Stomach (tissue), 4 donors: Measurements from ENCODE around the gene RPP14.

ENCODE experiments used
- CTCF ChIP-seq, 7 experiments: fragments of 450-650 bp in 4 of 7; fragments of 200-600 bp in 3 of 7; sonication (generic) in 3 of 7; IDR thresholded peaks; one replicate each; pipeline ENCODE4 v1.5.1; 2016 to 2019; ENCODE audit warnings: antibody characterized with exemption in 7 of 7, control low read depth in 2 of 7, mild to moderate bottlenecking in 1 of 7
- EP300 ChIP-seq: sonication (generic); formaldehyde crosslinking; IDR thresholded peaks from one replicate; pipeline ENCODE4 v1.6.1; 2017; ENCODE audit warnings: antibody characterized with exemption
- POLR2A ChIP-seq, 4 donors: fragments of 450-650 bp; IDR thresholded peaks; one replicate each; pipeline ENCODE4 v1.6.1; 2016; ENCODE audit warnings: antibody characterized with exemption in 4 of 4, control low read depth in 2 of 4, mild to moderate bottlenecking in 1 of 4, moderate library complexity in 1 of 4
- POLR2AphosphoS5 ChIP-seq, 3 donors: sonication (generic); formaldehyde crosslinking; IDR thresholded peaks; one replicate each; pipeline ENCODE4 v1.6.1; 2016; ENCODE audit warnings: antibody characterized with exemption in 3 of 3

GRCh38 chr3:58333206-58334012 is 27.4 kb downstream of the RPP14 start:
- TF ChIP-seq CTCF (IDR thresholded peaks at IDR 0.05), result no peak
- no peak for TF ChIP-seq POLR2AphosphoS5 (IDR thresholded peaks at IDR 0.05)
- no peak for TF ChIP-seq EP300
- no peak for TF ChIP-seq POLR2A (IDR thresholded peaks at IDR 0.05)
